PFSK-1 (cell line): ENCODE results near the gene KHDC1.

Source experiments
- POLR2AphosphoS5 ChIP-seq: IDR thresholded peaks from 2 replicates; pipeline ENCODE4 v1.6.1; 2012; ENCODE audit warnings: low read depth, mild to moderate bottlenecking, control low read depth, low read length, moderate library complexity
- REST ChIP-seq, 2 experiments: IDR thresholded peaks; 2 replicates each; pipeline versions ENCODE4 v1.6.1 to v1.8.0; 2011 to 2012; ENCODE audit warnings: low read depth in 2 of 2, low read length in 2 of 2, control low read depth in 1 of 2, inconsistent platforms in 1 of 2, mild to moderate bottlenecking in 1 of 2, moderate library complexity in 1 of 2; ENCODE audit not compliant: insufficient read depth in 1 of 2
- SIN3A ChIP-seq: IDR thresholded peaks from 2 replicates; pipeline ENCODE4 v1.6.1; 2012; ENCODE audit warnings: mild to moderate bottlenecking, low read length, moderate library complexity, borderline replicate concordance; ENCODE audit not compliant: insufficient read depth
- TAF1 ChIP-seq: IDR thresholded peaks from 2 replicates; pipeline ENCODE4 v1.6.1; 2012; ENCODE audit warnings: low read length, control low read depth, borderline replicate concordance; ENCODE audit not compliant: insufficient read depth

DNA sequence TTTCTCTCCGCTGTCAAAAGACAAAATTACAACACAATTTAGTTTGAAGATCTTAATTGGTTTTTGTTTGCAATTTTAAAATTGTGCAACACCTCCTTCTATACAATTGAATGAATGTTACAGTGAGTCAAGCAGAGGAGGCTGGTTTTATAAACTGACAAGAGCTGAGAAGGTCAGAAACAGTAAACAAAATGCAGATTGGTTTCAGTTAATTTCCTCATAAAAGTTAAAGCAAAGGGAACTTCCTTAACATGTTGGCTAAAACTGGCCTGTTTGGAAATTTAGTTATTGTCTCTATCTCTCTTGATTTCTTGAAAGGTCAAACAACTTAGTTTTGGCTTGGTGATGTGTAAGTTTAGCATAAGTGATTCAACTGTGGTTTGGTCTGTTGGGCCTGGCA, 59.9 kb downstream of the KHDC1 start:
- TF ChIP-seq REST (IDR thresholded peaks at IDR 0.05; ENCODE audit: insufficient read depth in 1 of 2, low read depth in 2 of 2, low read length in 2 of 2) (no peak), POLR2AphosphoS5 (no peak), SIN3A (no peak), TAF1 (no peak)
